T-helper 1 cell (primary cell): ENCODE measurements around the gene ZBTB46.

ENCODE experiments used
- DNase-seq, 5 donors: peaks; one replicate each; pipeline ENCODE4 v3.0.0-alpha.2; 2012 to 2020

ZBTB46 gene

DNA sequence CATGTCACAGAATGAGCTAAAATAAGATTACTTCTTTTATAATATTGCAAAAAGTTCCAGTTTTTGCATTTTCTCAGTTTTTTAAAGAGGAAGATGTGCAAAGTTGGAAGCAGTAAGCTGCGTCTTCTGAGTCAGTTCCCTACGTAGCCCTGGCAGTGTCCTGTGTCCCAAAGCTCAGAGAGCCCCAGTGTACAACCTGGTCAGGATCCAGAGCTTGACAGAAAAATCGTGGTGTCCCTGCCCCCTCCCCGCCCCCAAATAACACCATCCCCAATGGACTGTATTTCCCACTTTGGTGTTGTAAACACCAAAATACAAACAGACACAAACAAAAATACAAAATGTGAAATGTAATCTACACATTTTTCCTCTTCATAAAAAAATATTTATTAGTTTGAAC is 86.9 kb downstream of the ZBTB46 start:
- no peak for DNase-seq

DNA sequence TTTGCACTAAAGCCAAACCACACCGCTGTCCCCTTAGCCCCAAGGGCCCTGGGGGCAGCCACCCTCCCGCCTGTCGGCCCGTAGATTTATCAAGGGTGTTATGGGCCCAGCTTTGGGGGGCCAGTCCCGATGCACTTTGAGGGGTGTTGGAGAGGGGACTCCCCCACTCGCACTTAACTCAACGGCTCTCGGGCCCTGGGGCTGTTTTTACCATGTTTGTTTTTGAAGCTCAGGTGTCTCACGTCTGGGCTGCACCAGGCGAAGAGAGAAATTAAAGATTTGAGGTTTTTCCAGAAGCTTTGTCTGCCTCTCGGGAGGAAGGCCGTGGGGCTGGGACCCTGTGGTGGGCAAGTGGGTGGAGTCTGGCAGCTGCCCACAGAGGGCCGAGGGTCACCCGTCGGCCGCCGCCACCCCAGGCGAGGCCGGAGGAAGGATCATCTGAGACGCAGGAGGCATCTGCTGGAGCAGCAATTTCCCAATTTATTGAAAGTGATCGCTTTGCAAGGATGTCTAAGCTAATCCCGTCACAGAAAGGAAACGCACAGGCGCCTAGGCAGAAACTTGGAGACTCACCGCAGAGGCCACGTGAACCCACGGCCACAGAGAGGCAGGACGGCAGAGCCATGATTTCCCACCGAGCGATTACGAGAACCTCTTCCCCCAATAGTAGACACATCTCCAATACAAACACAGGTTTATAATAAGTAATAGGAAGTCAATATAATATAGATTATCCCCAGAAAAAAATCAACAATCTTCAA is 87.7 kb downstream of the ZBTB46 start:
- DNase-seq = no peak

DNA sequence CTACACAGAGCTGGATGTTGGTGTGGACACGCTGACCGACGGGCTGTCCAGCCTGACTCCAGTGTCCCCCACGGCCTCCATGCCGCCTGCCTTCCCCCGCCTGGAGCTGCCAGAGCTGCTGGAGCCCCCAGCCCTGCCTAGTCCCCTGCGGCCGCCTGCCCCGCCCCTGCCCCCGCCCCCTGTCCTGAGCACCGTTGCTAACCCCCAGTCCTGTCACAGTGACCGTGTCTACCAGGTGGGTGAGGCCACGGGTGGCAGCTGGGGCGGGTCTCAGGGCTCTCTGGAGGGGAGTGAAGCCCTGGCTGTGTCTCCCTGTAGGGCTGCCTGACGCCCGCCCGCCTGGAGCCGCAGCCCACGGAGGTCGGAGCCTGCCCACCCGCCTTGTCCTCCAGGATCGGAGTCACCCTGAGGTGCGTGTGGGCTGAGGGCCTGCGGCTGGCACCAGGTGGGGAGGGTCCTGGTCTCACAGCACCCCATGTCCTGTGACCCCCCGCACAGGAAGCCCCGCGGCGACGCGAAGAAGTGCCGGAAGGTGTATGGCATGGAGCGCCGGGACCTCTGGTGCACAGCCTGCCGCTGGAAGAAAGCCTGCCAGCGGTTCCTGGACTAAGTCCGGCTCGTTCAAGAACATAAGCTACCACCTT is 88.6 kb downstream of the ZBTB46 start:
- no peak for DNase-seq

DNA sequence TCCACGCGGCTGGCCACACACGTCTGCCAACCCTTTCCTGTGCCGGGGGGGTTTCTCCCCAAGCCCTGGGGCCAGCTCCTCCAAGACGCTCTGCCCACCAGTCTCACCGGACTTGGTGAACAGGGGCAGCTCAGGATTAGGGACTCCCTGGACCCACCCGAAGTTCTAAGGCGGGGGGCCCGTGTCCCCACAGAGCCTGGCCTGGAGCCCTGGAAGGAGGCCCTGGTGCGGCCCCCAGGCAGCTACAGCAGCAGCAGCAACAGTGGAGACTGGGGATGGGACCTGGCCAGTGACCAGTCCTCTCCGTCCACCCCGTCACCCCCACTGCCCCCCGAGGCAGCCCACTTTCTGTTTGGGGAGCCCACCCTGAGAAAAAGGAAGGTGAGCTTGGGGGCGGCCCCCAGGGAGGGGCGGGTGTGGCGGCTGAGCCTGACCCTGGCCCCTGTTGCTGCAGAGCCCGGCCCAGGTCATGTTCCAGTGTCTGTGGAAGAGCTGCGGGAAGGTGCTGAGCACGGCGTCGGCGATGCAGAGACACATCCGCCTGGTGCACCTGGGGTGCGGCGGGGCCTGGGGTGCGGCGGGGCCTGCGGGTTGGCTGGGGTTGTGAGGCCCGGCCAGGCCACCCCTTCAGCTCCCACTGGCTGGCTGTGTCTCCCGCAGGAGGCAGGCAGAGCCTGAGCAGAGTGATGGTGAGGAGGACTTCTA is 89.2 kb downstream of the ZBTB46 start:
- DNase-seq = no peak

DNA sequence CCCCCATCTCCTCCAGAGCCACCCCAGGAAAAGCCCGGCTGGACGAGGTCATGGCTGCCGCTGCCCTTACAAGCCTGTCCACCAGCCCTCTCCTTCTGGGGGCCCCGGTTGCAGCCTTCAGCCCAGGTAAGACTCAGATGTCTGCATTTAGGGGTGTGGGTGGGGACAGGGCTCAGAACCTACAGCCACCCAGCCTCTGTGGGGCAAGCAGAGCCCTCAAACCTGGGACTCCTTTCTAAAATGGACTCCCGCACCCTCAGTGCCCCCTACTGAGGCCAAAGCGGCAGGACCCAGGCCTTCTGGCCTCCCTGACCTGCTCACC is 89.7 kb downstream of the ZBTB46 start:
- DNase-seq = no peak

DNA sequence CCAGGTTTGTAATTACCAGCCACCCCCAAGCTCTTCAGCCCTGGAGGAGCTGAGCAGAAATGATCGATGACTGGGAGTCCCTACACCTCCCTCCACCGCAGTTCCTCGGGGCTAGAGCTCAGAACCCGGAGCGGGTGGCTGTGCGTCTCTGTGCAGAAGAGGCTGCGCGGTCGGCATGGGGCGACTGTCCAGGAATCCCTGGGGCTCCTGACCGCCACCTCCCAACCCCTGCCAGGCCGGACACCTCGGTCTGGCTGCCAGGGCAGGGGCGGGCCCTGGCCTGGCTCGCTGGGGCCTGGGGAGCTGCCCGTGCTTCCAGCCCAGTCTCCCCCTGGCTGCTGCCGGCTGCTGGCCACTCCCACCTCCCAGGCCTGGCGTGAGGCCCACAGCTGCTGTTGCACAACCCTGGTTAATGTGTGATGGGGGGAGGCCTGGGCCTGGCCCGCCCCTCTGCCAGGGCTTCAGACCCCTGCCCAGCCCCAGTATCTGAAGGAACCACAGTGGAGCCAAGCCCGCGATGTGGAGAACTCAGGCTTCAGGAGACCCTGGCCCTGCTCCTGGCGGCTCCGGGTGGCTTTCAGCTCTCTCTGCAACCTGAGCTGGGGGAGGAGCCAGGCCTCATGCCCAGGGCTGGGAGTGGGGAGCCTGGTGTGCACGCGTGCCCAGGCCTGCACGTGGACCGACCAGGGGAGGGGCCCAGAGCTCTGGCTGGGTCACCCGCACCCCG is 90.3 kb downstream of the ZBTB46 start:
- DNase-seq = peak in 2 of 5 donors; percentile 32 to 47

DNA sequence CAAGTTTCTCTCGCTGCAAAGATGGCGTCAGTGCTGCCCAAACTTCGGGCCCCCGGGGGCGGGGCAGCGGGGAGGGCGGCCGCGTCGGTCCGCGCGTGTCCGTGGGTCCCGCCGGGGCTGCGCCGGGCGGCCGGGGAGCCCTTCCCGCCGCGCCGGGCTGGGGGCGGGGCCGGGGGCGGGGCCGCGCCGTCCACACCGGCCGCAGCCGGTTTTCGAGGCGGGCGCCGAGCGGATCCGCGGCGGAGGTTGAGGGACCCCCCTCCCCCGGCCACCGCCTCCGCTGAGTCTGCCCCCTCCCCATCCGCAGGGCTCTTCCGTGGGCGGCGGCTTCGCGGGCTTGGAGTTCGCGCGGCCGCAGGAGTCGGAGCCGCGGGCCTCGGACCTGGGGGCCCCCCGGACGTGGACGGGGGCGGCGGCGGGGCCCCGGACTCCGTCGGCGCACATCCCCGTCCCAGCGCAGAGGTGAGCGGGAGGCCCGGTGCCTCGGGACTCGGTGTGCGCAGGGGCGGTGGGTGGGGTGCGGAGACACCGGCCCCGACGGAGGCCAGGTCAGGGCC is 90.9 kb downstream of the ZBTB46 start:
- peak; percentile 39 to 69 (median 52) for DNase-seq

DNA sequence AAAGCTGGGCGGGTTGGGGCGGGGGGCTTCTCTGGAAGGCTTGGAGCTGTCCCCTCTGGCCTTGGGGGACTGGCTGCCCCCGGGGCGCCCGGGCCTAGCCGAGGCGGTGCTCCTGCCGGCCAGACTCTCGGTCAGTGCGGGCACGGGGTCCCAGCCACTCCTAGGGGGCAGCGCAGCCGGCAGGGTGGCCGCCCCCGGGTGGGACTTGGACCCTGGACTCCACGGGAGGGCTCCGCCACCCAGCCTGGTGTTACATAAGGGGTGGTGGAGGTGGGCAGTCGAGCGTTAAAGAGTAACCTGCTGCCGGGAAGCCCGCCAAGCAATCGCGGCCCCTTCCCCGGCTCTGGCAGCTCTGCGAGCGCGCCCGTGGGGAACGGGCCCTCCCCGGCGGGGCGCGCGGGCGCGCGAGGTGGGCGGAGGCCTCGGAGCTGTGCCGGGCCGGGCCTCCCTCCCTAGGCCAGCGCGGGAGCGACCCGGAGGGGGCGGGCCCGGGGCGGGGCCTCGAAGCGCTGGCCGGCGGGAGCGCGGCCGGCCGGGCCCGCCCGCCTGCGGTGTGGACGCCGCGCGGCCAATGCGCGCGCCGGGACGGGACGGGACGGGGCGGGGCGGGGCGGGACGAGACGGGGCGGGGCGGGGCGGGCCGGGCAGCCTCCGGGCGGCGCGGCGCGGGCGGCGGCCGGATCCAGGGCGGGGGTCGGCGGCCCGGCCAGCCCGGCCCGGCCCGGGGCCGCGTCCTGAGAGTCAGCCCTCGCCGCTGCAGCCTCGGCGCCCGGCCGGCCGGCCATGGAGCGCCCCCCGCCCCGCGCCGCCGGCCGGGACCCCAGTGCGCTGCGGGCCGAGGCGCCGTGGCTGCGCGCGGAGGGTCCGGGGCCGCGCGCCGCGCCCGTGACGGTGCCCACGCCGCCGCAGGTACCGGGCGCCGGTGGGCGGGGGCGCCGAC is 91.7 kb downstream of the ZBTB46 start, which contains the start of gene SLC2A4RG:
Gene SLC2A4RG (plus strand): TSS at position 647 of the 940 bp plus-strand sequence. CDS start 137 bp downstream, at position 784.
- peak; percentile 52 to 75 (median 62) for DNase-seq

DNA sequence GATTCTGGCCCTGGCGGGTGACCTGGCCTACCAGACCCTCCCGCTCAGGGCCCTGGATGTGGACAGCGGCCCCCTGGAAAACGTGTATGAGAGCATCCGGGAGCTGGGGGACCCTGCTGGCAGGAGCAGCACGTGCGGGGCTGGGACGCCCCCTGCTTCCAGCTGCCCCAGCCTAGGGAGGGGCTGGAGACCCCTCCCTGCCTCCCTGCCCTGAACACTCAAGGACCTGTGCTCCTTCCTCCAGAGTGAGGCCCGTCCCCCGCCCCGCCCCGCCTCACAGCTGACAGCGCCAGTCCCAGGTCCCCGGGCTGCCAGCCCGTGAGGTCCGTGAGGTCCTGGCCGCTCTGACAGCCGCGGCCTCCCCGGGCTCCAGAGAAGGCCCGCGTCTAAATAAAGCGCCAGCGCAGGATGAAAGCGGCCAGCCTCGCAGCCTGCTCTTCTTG is 92.4 kb downstream of the ZBTB46 start:
- peak in 2 of 5 donors; percentile 34 to 53 for DNase-seq

DNA sequence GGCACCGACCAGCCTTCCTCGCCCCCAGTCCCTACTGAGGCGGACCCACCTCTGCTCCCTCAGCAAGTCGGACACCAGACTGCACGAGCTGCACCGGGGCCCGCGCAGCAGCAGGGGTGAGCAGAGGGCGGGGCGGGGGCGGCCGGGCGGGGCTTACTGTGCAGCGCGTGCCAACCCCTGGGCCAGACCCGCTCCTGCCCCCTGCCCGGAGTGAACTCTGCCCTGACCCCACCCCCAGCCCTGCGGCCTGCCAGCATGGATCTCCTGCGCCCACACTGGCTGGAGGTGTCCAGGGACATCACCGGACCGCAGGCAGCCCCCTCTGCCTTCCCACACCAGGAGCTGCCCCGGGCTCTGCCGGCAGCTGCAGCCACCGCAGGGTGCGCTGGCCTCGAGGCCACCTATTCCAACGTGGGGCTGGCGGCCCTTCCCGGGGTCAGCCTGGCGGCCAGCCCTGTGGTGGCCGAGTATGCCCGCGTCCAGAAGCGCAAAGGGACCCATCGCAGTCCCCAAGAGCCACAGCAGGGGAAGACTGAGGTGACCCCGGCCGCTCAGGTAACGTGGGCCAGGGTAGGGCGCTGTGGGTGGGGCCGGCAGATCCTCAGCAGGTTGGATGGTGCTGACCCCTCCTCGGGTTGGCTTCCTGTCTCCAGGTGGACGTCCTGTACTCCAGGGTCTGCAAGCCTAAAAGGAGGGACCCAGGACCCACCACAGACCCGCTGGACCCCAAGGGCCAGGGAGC is 92.9 kb downstream of the ZBTB46 start:
- DNase-seq = peak in 3 of 5 donors; percentile 24 to 52 (median 47)

DNA sequence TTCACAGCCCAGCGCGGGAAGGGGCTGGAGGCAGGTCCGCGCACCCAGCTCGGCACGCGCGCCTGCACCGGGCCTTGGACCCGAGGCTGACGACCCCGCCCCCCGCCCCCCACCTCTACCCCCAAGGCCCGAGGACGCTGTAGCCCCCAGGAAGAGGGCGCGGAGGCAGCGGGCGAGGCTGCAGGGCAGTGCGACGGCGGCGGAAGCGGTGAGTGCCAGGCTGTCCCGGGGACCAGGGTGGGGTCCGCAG is 93.4 kb downstream of the ZBTB46 start:
- no peak for DNase-seq

DNA sequence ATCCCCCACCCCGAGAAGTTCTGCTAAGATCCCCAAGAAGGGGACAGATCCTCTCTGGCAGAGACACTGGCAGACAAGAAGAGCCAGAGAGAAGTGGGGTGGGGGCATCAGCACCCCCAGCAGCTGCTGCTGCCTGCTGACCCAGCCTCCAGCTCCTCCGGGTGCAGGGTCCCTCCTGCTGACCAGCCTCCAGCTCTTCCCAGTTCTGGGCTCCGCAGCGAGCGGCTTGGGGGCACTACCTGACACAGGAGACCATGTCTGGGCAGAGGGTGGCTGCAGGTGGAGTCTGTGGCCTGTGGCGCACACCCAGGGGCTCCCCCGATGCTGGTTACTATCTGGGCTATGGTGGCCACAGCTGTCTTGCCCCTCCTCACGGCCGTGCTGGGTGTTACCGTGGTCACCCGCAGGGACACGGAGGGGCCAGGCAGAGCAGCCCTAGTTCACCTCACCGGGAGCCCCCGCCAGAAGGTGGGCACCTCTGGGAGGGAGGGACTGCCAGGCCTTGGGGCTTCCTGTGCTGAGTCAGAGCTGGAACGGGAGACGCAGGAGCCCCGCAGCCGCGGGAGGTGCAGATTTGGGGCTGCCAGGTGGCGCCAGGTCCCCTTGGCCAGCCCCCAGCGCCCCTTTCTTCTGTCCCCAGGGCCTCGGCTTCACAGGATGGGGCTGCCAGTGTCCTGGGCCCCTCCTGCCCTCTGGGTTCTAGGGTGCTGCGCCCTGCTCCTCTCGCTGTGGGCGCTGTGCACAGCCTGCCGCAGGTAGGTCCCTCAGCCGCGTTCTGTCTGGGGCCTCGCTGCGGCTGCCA is 94.0 kb downstream of the ZBTB46 start:
- DNase-seq = peak in 4 of 5 donors; percentile 46 to 73 (median 59)

DNA sequence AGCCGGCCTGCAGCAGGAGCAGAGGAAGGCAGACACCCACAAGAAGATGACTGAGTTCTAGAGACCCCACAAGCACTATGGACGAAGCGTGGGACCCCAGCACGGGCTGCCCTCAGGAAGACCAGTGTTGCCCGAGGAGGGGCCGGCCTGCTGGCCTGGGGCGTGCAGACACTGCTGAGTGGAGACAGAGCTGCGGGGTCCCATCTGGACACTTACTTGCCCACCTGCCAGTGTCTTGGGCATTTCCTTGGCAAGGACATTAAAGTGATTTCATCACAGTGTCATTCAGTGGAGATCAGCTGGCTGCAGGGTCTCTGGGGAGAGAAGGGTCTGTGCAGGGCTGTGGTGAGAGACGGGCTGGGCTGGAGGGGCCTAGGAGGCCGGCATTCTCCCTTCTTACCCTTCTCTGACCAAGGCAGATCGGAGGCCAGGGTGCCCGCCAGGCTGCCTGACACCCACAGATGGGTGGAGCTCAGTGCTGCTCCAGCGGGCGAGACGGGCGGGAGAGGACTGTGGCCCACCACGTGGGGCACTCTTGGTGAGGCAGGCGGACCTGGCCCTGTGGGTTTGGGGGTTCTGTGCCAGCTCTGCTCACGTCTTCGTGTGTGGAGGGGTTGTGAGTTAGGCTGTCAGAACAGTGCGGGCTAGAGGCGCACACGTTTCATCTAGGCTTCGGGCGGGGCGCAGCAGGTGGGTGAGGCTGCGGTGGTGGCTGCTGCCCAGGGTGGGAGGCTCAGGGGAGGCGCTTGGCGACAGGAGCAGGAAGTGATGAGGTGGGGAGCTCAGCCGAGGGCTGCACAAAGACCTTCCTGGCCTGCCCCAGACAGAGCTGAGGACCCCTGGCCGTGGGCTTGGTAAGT is 95.0 kb downstream of the ZBTB46 start, which contains the start of gene LIME1:
Gene LIME1 (plus strand): TSS at position 806 of the 860 bp plus-strand sequence. CDS start 886 bp downstream, outside the sequence.
- peak; percentile 64 to 88 (median 73) for DNase-seq

DNA sequence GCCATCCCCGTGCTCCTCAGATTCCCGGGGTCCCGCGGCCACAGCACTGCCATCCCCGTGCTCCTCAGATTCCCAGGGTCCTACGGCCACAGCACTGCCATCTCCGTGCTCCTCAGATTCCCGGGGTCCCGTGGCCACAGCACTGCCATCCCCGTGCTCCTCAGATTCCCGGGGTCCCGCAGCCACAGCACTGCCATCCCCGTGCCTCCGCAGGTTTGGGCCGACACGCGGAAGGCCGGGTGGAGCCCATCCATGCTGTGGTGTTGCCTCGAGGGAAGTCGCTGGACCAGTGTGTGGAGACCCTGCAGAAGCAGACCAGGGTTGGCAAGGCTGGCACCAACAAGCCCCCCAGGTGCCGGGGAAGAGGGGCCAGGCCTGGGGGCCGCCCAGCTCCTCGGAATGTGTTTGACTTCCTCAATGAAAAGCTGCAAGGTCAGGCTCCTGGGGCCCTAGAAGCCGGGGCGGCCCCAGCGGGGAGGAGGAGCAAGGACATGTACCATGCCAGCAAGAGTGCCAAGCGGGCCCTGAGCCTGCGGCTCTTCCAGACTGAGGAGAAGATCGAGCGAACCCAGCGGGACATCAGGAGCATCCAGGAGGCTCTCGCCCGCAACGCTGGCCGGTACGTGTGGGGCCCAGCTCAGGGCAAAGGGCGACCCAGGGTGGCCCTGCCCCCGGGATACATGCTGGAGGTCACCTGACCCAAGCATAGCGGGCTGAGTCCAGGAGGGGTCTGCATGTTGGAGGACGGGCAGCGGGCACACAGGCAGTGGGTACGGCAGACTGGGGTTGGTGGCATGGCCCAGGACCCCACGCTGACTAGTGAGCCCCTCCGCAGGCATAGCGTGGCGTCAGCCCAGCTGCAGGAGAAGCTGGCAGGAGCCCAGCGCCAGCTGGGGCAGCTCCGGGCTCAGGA is 95.9 kb downstream of the ZBTB46 start:
- DNase-seq = no peak

DNA sequence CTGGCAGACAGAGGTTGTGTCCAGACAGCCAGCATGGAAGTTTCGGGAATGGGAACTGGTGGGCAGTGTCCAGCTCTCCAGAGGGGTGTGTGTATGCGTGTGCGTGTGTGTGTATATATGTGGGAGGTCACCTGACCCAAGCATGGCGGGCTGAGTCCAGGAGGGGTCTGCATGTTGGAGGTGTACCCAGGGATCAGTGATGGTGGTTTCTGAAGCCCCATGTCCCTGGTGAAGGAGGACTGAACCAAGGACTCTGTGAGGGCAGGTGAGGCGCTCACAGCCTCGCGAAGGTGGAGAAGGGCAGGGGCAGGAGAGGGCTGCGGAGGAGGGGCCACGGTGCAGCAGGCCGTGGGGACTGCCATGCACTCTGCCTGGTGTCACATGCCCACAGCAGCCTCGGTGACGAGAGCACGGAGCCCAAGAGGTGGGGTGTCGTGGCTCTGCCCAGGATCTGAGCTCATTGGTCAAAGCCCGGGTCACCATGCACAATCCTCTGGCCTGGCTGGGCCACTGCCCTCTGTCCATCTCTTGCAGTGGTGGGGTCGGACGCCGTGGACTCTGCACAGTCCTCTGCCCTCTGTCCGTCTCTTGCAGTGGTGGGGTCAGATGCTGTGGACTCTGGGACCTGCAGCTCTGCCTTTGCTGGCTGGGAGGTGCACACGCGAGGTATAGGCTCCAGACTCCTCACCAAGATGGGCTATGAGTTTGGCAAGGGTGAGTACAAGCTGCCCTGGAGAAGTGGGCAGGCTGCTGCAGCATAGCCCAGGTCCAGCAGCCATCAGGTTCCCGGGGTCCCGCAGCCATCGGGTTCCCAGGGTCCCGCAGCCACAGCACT is 96.7 kb downstream of the ZBTB46 start:
- no peak for DNase-seq

DNA sequence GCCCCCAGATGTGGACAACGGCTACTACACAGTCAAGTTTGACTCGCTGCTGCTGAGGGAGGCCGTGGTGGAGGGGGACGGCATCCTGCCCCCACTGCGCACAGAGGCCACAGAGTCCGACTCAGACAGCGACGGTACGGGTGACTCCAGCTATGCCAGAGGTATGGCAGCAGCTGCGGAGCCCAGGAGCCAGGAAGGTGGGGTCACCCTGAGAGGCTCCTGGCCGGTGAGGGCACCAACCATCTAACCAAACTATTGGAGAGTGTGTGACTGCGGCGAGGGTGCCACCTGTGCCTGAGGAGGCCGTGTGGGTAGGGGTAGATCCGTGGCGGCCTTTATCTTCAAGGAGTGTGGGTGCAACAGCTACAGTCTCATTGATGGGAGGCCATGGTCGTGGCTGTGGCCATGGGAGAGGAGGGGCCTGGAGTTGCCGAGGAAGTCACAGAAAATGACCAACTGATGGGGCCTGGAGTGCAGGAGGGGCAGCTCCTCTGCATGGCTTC is 97.4 kb downstream of the ZBTB46 start:
- no peak for DNase-seq

DNA sequence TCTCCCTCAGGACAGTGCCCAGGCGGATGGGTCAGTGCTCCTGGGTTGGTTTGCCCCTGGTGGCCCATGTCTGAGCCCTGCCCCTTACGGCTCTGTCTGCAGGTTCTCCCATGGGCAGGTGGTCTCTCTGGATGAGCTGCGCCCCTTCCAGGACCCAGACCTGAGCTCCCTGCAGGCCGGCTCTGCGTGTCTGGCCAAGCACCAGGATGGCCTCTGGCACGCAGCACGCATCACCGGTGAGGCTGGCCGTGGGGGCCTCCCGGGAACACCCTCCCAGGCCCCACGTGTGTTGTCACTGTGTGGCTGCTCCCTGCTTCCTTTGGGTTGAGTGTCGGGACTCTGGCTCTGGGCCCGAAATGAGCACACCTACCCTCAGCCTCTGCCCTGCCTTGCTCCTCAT is 97.9 kb downstream of the ZBTB46 start:
- DNase-seq = no peak
